Mesendoderm (in vitro differentiated cells): Measurements from ENCODE around the gene NAT10.
A peak's percentile ranks its signal among the peaks of the same experiment; 100 is the strongest.

Source experiments
- DNase-seq: peaks from one replicate; pipeline ENCODE4 v3.0.0; 2013
- H2AK5ac ChIP-seq: 2 replicates; pipeline ENCODE4 v1.6.1; 2013; ENCODE audit warnings: low read length, inconsistent platforms
- H2BK120ac ChIP-seq: 2 replicates; pipeline ENCODE4 v1.6.1; 2013; ENCODE audit warnings: low read depth, mild to moderate bottlenecking, low read length, moderate library complexity, mixed read lengths
- H2BK15ac ChIP-seq: replicated peaks from 2 replicates; pipeline ENCODE4 v1.6.1; 2013; ENCODE audit warnings: low read depth, mild to moderate bottlenecking, moderate library complexity
- H2BK5ac ChIP-seq: 2 replicates; pipeline ENCODE4 v1.6.1; 2013; ENCODE audit warnings: low read length, inconsistent platforms
- H3K18ac ChIP-seq: 2 replicates; pipeline ENCODE4 v1.6.1; 2013; ENCODE audit warnings: mild to moderate bottlenecking, low read length, mixed read lengths
- H3K23ac ChIP-seq: one replicate; pipeline ENCODE4 v1.6.1; 2013; ENCODE audit warnings: low read length
- H3K27ac ChIP-seq: 2 replicates; pipeline ENCODE4 v1.5.1; 2013; ENCODE audit warnings: low read depth, mild to moderate bottlenecking, inconsistent platforms, low read length, moderate library complexity
- H3K27me3 ChIP-seq: 2 replicates; pipeline ENCODE4 v1.6.1; 2013; ENCODE audit warnings: low read length, control low read depth, mild to moderate bottlenecking, inconsistent platforms; ENCODE audit not compliant: insufficient read depth, poor library complexity
- H3K36me3 ChIP-seq: 2 replicates; pipeline ENCODE4 v1.6.1; 2013; ENCODE audit warnings: low read length, inconsistent platforms; ENCODE audit not compliant: control insufficient read depth, insufficient read depth
- H3K4ac ChIP-seq: one replicate; pipeline ENCODE4 v1.6.1; 2013; ENCODE audit warnings: low read depth, mild to moderate bottlenecking, low read length, moderate library complexity
- H3K4me1 ChIP-seq: 2 replicates; pipeline ENCODE4 v1.6.1; 2013; ENCODE audit warnings: low read depth, low read length, inconsistent platforms; ENCODE audit not compliant: control insufficient read depth
- H3K4me2 ChIP-seq: 2 replicates; pipeline ENCODE4 v1.6.1; 2013; ENCODE audit warnings: low read length
- H3K4me3 ChIP-seq: 2 replicates; pipeline ENCODE4 v1.5.1; 2013; ENCODE audit warnings: mild to moderate bottlenecking, low read length
- H3K56ac ChIP-seq: one replicate; pipeline ENCODE4 v1.6.1; 2013; ENCODE audit warnings: low read length
- H3K79me1 ChIP-seq: 2 replicates; pipeline ENCODE4 v1.6.1; 2013; ENCODE audit warnings: low read length, inconsistent platforms
- H3K79me2 ChIP-seq: 2 replicates; pipeline ENCODE4 v1.6.1; 2013; ENCODE audit warnings: mild to moderate bottlenecking, low read length; ENCODE audit not compliant: control insufficient read depth, insufficient read depth
- H3K9ac ChIP-seq: 2 replicates; pipeline ENCODE4 v1.6.1; 2013; ENCODE audit warnings: low read length, inconsistent platforms
- H4K5ac ChIP-seq: one replicate; pipeline ENCODE4 v1.6.1; 2013; ENCODE audit warnings: low read length
- H4K8ac ChIP-seq: one replicate; pipeline ENCODE4 v1.6.1; 2013; ENCODE audit warnings: low read depth, mild to moderate bottlenecking, control low read depth, low read length, moderate library complexity
- WGBS: extraction: QIAGEN DNeasy Blood & Tissue Kit; methylation state at CpG from one replicate; pipeline ENCODE4 v1.1.7; 2013; ENCODE audit warnings: low lambda C conversion rate, missing lambda C conversion rate; ENCODE audit not compliant: insufficient coverage; ENCODE audit errors: extremely low coverage; 5-methylcytosine and 5-hydroxymethylcytosine counted together

NAT10 gene

DNA sequence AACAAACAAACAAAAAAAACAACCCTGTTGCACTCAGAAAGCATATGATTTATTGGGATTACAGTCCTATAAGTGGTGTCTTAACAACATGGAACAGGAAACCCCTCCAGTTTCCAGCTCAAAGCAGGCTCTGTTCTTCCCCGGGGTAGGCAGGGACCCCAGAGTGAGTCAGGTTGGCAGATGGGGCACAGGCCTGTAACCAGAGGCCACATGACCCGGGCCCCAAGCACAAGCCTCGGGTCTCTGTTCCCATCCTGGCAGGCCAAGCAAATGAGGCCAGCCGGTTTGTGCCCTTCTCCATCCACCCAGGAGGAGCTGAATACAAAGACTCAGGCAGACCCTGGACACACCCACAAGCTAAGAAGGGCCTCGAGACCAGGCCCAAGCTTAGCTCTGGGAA, 75.8 kb downstream of the NAT10 start:
- H3K36me3 ChIP-seq, result no peaks in the 10 kb centered on the region
- no CpG with 5 or more reads among the region's 5 CpGs for WGBS
- no peak overlapping the region for H2BK15ac ChIP-seq

GRCh38 chr11:34181856-34182405, 76.5 kb downstream of the NAT10 start:
- Histone ChIP-seq H4K5ac (no peak overlapping the region), H3K4me2 (no peak overlapping the region), H3K18ac (no peak overlapping the region), H4K8ac (no peak overlapping the region), H3K79me1 (no peaks in the 10 kb centered on the region), H3K9ac (no peak overlapping the region), H3K23ac (no peak overlapping the region), H3K4me3 (no peak overlapping the region), H3K4me1 (peaks cover 7% of the 10 kb centered on the region), H3K79me2 (no peaks in the 10 kb centered on the region), H3K36me3 (no peaks in the 10 kb centered on the region), H3K27ac (no peak overlapping the region), H2BK120ac (no peak overlapping the region), H3K56ac (peak overlapping the region; percentile 10), H2BK5ac (no peak overlapping the region), H3K4ac (no peak overlapping the region), H3K27me3 (no peaks in the 10 kb centered on the region), H2BK15ac (no peak overlapping the region), H2AK5ac (no peak overlapping the region)
- no peak for DNase-seq
- WGBS, result no CpG with 5 or more reads among the region's 8 CpGs

More for the DNA sequence above, 75.8 kb downstream of the NAT10 start:
- Histone ChIP-seq H3K4ac (no peak overlapping the region), H4K5ac (no peak overlapping the region), H3K27ac (no peak overlapping the region), H2BK120ac (no peak overlapping the region), H2BK5ac (no peak overlapping the region), H3K4me2 (no peak overlapping the region), H4K8ac (no peak overlapping the region), H3K79me2 (no peaks in the 10 kb centered on the region), H3K9ac (no peak overlapping the region), H3K79me1 (no peaks in the 10 kb centered on the region), H3K18ac (no peak overlapping the region), H3K23ac (no peak overlapping the region), H2AK5ac (no peak overlapping the region), H3K4me3 (no peak overlapping the region), H3K27me3 (no peaks in the 10 kb centered on the region), H3K56ac (no peak overlapping the region), H3K4me1 (peaks cover under 1% of the 10 kb centered on the region)
- DNase-seq, result no peak

DNA sequence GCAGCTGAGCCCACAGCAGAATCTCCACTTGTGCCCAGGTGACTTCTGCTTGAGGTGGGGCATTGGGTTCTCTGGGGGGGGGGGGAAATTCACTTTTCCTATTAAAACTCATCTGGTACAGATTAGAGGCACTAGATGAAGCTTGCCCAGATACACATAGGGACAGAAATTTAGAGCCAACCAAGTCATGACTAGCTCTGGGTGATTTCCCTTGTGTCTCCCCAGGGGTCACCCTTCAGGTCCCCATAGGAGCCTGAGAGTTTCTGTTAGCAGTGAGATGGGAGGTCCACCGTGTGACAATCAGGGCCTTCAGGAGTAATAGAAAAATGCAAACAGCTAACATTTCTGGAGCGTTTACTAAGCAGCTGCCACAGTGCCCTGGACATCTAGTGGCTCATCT, 77.0 kb downstream of the NAT10 start:
- no peak overlapping the region for H3K27ac ChIP-seq

GRCh38 chr11:34182921-34183685, 77.7 kb downstream of the NAT10 start:
- Histone ChIP-seq H3K4me1 (peaks cover 9% of the 10 kb centered on the region), H3K27ac (no peak overlapping the region), H4K8ac (no peak overlapping the region), H3K4ac (no peak overlapping the region), H3K4me2 (no peak overlapping the region), H2BK5ac (no peak overlapping the region), H3K9ac (no peak overlapping the region), H3K36me3 (no peaks in the 10 kb centered on the region), H3K18ac (no peak overlapping the region), H2AK5ac (no peak overlapping the region), H3K56ac (no peak overlapping the region), H4K5ac (no peak overlapping the region), H2BK120ac (no peak overlapping the region), H2BK15ac (no peak overlapping the region), H3K27me3 (no peaks in the 10 kb centered on the region), H3K4me3 (no peak overlapping the region), H3K79me1 (no peaks in the 10 kb centered on the region), H3K23ac (no peak overlapping the region), H3K79me2 (no peaks in the 10 kb centered on the region)
- WGBS, result no CpG with 5 or more reads among the region's 13 CpGs
- DNase-seq, result no peak

More for the DNA sequence above, 77.0 kb downstream of the NAT10 start:
- no peaks in the 10 kb centered on the region for H3K79me1 ChIP-seq
- H3K4me1 ChIP-seq, result peaks cover 9% of the 10 kb centered on the region
- no peak overlapping the region for H4K5ac ChIP-seq
- no peak overlapping the region for H2BK5ac ChIP-seq
- H3K4ac ChIP-seq, result no peak overlapping the region
- no peak overlapping the region for H3K9ac ChIP-seq
- H3K56ac ChIP-seq, result no peak overlapping the region
- H3K18ac ChIP-seq, result no peak overlapping the region
- WGBS, result no CpG with 5 or more reads among the region's 2 CpGs
- H3K4me2 ChIP-seq, result no peak overlapping the region
- no peak overlapping the region for H3K4me3 ChIP-seq
- H3K36me3 ChIP-seq, result no peaks in the 10 kb centered on the region
- no peaks in the 10 kb centered on the region for H3K27me3 ChIP-seq
- H2BK15ac ChIP-seq, result no peak overlapping the region
- H2BK120ac ChIP-seq, result no peak overlapping the region
- DNase-seq, result no peak
- no peak overlapping the region for H4K8ac ChIP-seq
- no peak overlapping the region for H3K23ac ChIP-seq
- no peaks in the 10 kb centered on the region for H3K79me2 ChIP-seq
- no peak overlapping the region for H2AK5ac ChIP-seq

- Histone ChIP-seq H2BK5ac (no peak overlapping the region), H3K79me2 (no peaks in the 10 kb centered on the region), H3K23ac (no peak overlapping the region), H3K4ac (no peak overlapping the region), H3K79me1 (no peaks in the 10 kb centered on the region), H4K8ac (no peak overlapping the region), H3K4me3 (no peak overlapping the region), H3K18ac (no peak overlapping the region), H2BK120ac (no peak overlapping the region), H3K9ac (no peak overlapping the region), H3K4me1 (peaks cover 9% of the 10 kb centered on the region), H3K4me2 (no peak overlapping the region), H4K5ac (no peak overlapping the region), H3K27me3 (no peaks in the 10 kb centered on the region), H3K27ac (no peak overlapping the region), H2AK5ac (no peak overlapping the region), H2BK15ac (no peak overlapping the region), H3K36me3 (no peaks in the 10 kb centered on the region), H3K56ac (no peak overlapping the region)
- no peak for DNase-seq
- no CpG with 5 or more reads among the region's 9 CpGs for WGBS
Observed at GRCh38 chr11:34183848-34184391, 78.5 kb downstream of the NAT10 start.
